Fibroblast of lung (primary cell): ENCODE measurements around the gene FEM1C. TPM values are rescaled to one million over a fixed set of nuclear protein-coding genes. Genes with fewer than 3 reads are reported as not detected.

Experiments used
- DNase-seq, 2 donors: peaks; one replicate each; pipeline versions ENCODE4 v3.0.0 to v3.0.0-alpha.2; 2010; ENCODE audit warnings: low read depth in 2 of 2
- H2AFZ ChIP-seq: 2 replicates; pipeline ENCODE4 v1.5.1; 2012; ENCODE audit warnings: low read length, control low read depth, inconsistent platforms
- H3K27ac ChIP-seq: 2 replicates; pipeline ENCODE4 v1.5.1; 2011; ENCODE audit warnings: low read length, control low read depth; ENCODE audit not compliant: insufficient read depth
- H3K27me3 ChIP-seq: 2 replicates; pipeline ENCODE4 v1.5.1; 2011; ENCODE audit warnings: mild to moderate bottlenecking, low read length; ENCODE audit not compliant: control insufficient read depth, insufficient read depth
- H3K36me3 ChIP-seq: 2 replicates; pipeline ENCODE4 v1.5.1; 2011; ENCODE audit warnings: low read length; ENCODE audit not compliant: control insufficient read depth, insufficient read depth
- H3K4me1 ChIP-seq: 2 replicates; pipeline ENCODE4 v1.5.1; 2011; ENCODE audit warnings: low read length; ENCODE audit not compliant: control insufficient read depth, insufficient read depth; ENCODE audit errors: extremely low read depth
- H3K4me2 ChIP-seq: 2 replicates; pipeline ENCODE4 v1.5.1; 2011; ENCODE audit warnings: low read length, control low read depth; ENCODE audit not compliant: insufficient read depth; ENCODE audit errors: extremely low read depth
- H3K4me3 ChIP-seq, 4 experiments: fragments of 200-600 bp in 1 of 4; sonication (generic) in 1 of 4; replicated peaks in 1 of 4; 2 replicates each; pipeline ENCODE4 v1.5.1; 2011 to 2016; ENCODE audit warnings: low read length in 4 of 4, low read depth in 3 of 4, mild to moderate bottlenecking in 3 of 4, control low read depth in 2 of 4, inconsistent platforms in 1 of 4, mixed read lengths in 1 of 4; ENCODE audit not compliant: insufficient read depth in 1 of 4; ENCODE audit errors: control extremely low read depth in 1 of 4
- H3K79me2 ChIP-seq: 2 replicates; pipeline ENCODE4 v1.5.1; 2012; ENCODE audit warnings: mild to moderate bottlenecking, low read length, inconsistent platforms; ENCODE audit not compliant: control insufficient read depth, insufficient read depth
- H3K9ac ChIP-seq: 2 replicates; pipeline ENCODE4 v1.5.1; 2011; ENCODE audit warnings: mild to moderate bottlenecking, low read length, control low read depth; ENCODE audit not compliant: insufficient read depth
- H3K9me3 ChIP-seq: 2 replicates; pipeline ENCODE4 v1.5.1; 2012; ENCODE audit warnings: low read depth, low read length; ENCODE audit not compliant: control insufficient read depth, insufficient read depth
- H4K20me1 ChIP-seq: 2 replicates; pipeline ENCODE4 v1.5.1; 2011; ENCODE audit warnings: low read length; ENCODE audit not compliant: control insufficient read depth, insufficient read depth; ENCODE audit errors: extremely low read depth
- CTCF ChIP-seq, 2 donors: IDR thresholded peaks in 1 of 2; conservative IDR thresholded peaks in 1 of 2; 1 replicate in 1 of 2; 2 replicates in 1 of 2; pipeline ENCODE4 v1.5.1; 2011 to 2012; ENCODE audit warnings: low read length in 2 of 2, control low read depth in 1 of 2, inconsistent platforms in 1 of 2, low read depth in 1 of 2, mild to moderate bottlenecking in 1 of 2
- EZH2 ChIP-seq: IDR thresholded peaks from 2 replicates; pipeline ENCODE4 v1.5.1; 2012; ENCODE audit warnings: low read length, control low read depth, mild to moderate bottlenecking; ENCODE audit errors: missing control alignments
- polyA plus RNA-seq, 2 donors: library from polyadenylated mRNA; depleted of rRNA in 1 of 2; stranded (reverse) in 1 of 2; unstranded in 1 of 2; fragments of >200 nt; gene quantifications; 2 replicates each; pipeline ENCODE4 v1.2.1, GENCODE V29; 2011 to 2012; ENCODE audit warnings: missing spikeins in 1 of 2
- total RNA-seq: library from RNA; depleted of rRNA; stranded (reverse); fragments of >200 nt; gene quantifications from 2 replicates; pipeline ENCODE4 v1.2.1, GENCODE V29; 2014

The FEM1C gene
- total and polyA plus RNA-seq, 2 donors (not counting 1 experiment from before 2014, with no cell fraction given), result 26.4 to 53.2 TPM

GRCh38 chr5:115522832-115523403 lies 21.7 kb downstream of the FEM1C start:
- no peak for DNase-seq
- no peak overlapping the region for H3K4me2 ChIP-seq
- no peak overlapping the region for H2AFZ ChIP-seq
- H3K36me3 ChIP-seq, result peaks cover 6% of the 10 kb centered on the region
- H3K79me2 ChIP-seq, result peaks cover 57% of the 10 kb centered on the region
- H4K20me1 ChIP-seq, result peaks cover 2% of the 10 kb centered on the region
- no peak overlapping the region for H3K9ac ChIP-seq
- no peak for TF ChIP-seq EZH2
- TF ChIP-seq CTCF (conservative IDR thresholded peaks at IDR 0.05 in 1 of 2, IDR thresholded peaks at IDR 0.05 in 1 of 2; ENCODE audit: low read depth in 1 of 2, low read length in 2 of 2), result no peak
- H3K4me1 ChIP-seq, result peaks cover 3% of the 10 kb centered on the region
- H3K27me3 ChIP-seq, result no peaks in the 10 kb centered on the region
- no peak overlapping the region for H3K27ac ChIP-seq
- H3K9me3 ChIP-seq, result no peaks in the 10 kb centered on the region
- no peak overlapping the region for H3K4me3 ChIP-seq

GRCh38 chr5:115520191-115520590 lies 24.4 kb downstream of the FEM1C start:
- no peak overlapping the region for H2AFZ ChIP-seq
- H3K4me2 ChIP-seq, result no peak overlapping the region
- H4K20me1 ChIP-seq, result peaks cover 2% of the 10 kb centered on the region
- H3K4me3 ChIP-seq, result no peak overlapping the region
- peaks cover 33% of the 10 kb centered on the region for H3K79me2 ChIP-seq
- H3K27me3 ChIP-seq, result no peaks in the 10 kb centered on the region
- no peak overlapping the region for H3K9ac ChIP-seq
- peaks cover 6% of the 10 kb centered on the region for H3K36me3 ChIP-seq
- TF ChIP-seq EZH2 (no peak), CTCF (conservative IDR thresholded peaks at IDR 0.05 in 1 of 2, IDR thresholded peaks at IDR 0.05 in 1 of 2; ENCODE audit: low read depth in 1 of 2, low read length in 2 of 2) (no peak)
- no peaks in the 10 kb centered on the region for H3K9me3 ChIP-seq
- H3K27ac ChIP-seq, result no peak overlapping the region
- DNase-seq, result no peak
- peaks cover 3% of the 10 kb centered on the region for H3K4me1 ChIP-seq

GRCh38 chr5:115516372-115516771 lies 28.2 kb downstream of the FEM1C start:
- DNase-seq, result no peak
- no peaks in the 10 kb centered on the region for H3K4me1 ChIP-seq
- H3K27me3 ChIP-seq, result no peaks in the 10 kb centered on the region
- H3K4me2 ChIP-seq, result no peak overlapping the region
- no peak overlapping the region for H2AFZ ChIP-seq
- H3K9me3 ChIP-seq, result no peaks in the 10 kb centered on the region
- H3K27ac ChIP-seq, result no peak overlapping the region
- H3K9ac ChIP-seq, result no peak overlapping the region
- H3K36me3 ChIP-seq, result no peaks in the 10 kb centered on the region
- no peaks in the 10 kb centered on the region for H4K20me1 ChIP-seq
- TF ChIP-seq EZH2, result no peak
- TF ChIP-seq CTCF (conservative IDR thresholded peaks at IDR 0.05 in 1 of 2, IDR thresholded peaks at IDR 0.05 in 1 of 2; ENCODE audit: low read depth in 1 of 2, low read length in 2 of 2), result no peak
- H3K79me2 ChIP-seq, result peaks cover 5% of the 10 kb centered on the region
- H3K4me3 ChIP-seq, result no peak overlapping the region
